Measurements from ENCODE around the gene CCDC197.

DNA sequence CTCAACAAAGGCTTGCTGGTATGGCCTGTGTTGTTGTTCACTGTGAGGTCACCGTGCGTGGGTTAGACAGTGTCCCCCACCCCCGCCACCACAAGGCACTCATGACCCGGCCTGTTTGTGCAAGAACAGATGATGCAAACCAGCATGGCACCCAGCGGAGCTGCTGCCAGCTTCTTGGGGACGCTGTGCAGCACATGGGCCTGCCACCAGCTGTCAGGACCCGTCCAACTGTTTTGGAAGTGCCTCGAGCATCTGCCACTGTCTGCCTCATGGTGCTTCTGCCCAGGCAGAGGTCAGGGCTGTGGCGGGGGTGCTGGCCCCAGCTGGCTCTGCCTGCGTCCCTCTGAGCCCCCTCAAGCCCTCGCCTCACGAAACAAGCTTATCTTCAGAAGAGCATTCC is 22.3 kb upstream of the CCDC197 start:
- TF ChIP-seq, protein P1, sequence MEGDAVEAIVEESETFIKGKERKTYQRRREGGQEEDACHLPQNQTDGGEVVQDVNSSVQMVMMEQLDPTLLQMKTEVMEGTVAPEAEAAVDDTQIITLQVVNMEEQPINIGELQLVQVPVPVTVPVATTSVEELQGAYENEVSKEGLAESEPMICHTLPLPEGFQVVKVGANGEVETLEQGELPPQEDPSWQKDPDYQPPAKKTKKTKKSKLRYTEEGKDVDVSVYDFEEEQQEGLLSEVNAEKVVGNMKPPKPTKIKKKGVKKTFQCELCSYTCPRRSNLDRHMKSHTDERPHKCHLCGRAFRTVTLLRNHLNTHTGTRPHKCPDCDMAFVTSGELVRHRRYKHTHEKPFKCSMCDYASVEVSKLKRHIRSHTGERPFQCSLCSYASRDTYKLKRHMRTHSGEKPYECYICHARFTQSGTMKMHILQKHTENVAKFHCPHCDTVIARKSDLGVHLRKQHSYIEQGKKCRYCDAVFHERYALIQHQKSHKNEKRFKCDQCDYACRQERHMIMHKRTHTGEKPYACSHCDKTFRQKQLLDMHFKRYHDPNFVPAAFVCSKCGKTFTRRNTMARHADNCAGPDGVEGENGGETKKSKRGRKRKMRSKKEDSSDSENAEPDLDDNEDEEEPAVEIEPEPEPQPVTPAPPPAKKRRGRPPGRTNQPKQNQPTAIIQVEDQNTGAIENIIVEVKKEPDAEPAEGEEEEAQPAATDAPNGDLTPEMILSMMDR (IDR thresholded peaks at IDR 0.05; ENCODE audit: low read depth, low read length) = no peak
- no peak for TF ChIP-seq EZH2phosphoT487 (IDR thresholded peaks at IDR 0.05; ENCODE audit: low read depth)
